ENCODE results near the gene PSMD6. TPM values are rescaled to one million over a fixed set of nuclear protein-coding genes. Genes with fewer than 3 reads are reported as not detected.

The PSMD6 gene
- total and polyA plus RNA-seq, 10 of the 15 experiments (the other 5 are each of a cell fraction or from before 2014, with no cell fraction given): 68.7 to 199 (median 106) TPM

GRCh38 chr3:64008017-64008416, 15.3 kb downstream of the PSMD6 start (continued):
- no peak for TF ChIP-seq E2F8 (IDR thresholded peaks at IDR 0.05; ENCODE audit: low read depth, partially characterized antibody)
- no peak for TF ChIP-seq MTA2 (IDR thresholded peaks at IDR 0.05; ENCODE audit: low read depth)
- no peak for TF ChIP-seq EGR1 (IDR thresholded peaks at IDR 0.05; ENCODE audit: borderline replicate concordance in 1 of 2, low read depth in 2 of 2, low read length in 2 of 2)
- no peak for TF ChIP-seq POLR2AphosphoS2 (IDR thresholded peaks at IDR 0.05; ENCODE audit: low read depth, low read length)
- no peak for TF ChIP-seq HDAC6 (IDR thresholded peaks at IDR 0.05; ENCODE audit: unreplicated experiment)
- TF ChIP-seq, protein P1, sequence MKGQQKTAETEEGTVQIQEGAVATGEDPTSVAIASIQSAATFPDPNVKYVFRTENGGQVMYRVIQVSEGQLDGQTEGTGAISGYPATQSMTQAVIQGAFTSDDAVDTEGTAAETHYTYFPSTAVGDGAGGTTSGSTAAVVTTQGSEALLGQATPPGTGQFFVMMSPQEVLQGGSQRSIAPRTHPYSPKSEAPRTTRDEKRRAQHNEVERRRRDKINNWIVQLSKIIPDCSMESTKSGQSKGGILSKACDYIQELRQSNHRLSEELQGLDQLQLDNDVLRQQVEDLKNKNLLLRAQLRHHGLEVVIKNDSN (IDR thresholded peaks at IDR 0.05; ENCODE audit: borderline replicate concordance, extremely low read length, insufficient read depth, low read depth, low read length): no peak
- TF ChIP-seq MTA3 (IDR thresholded peaks at IDR 0.05; ENCODE audit: borderline replicate concordance, low read length): no peak
- no peak for TF ChIP-seq CBX3 (IDR thresholded peaks at IDR 0.05; ENCODE audit: borderline replicate concordance, low read depth)
- TF ChIP-seq ZNF384 (IDR thresholded peaks at IDR 0.05; ENCODE audit: borderline replicate concordance, low read depth, low read length): no peak
- TF ChIP-seq SMC3 (IDR thresholded peaks at IDR 0.05; ENCODE audit: borderline replicate concordance, low read length): no peak
- TF ChIP-seq NR2C2 (IDR thresholded peaks at IDR 0.05; ENCODE audit: borderline replicate concordance, control insufficient read depth, insufficient read length, low read depth): no peak
- no peak for TF ChIP-seq SP1 (IDR thresholded peaks at IDR 0.05; ENCODE audit: low read depth, low read length)
- TF ChIP-seq HCFC1 (IDR thresholded peaks at IDR 0.05; ENCODE audit: low read length): no peak
